ENCODE data around the gene RASA3. TPM values are rescaled to one million over a fixed set of nuclear protein-coding genes. Genes with fewer than 3 reads are reported as not detected.

RASA3 gene
- total and polyA plus RNA-seq, 11 donors: 4.8 to 24.2 (median 9.7) TPM

GRCh38 chr13:114064450-114065140 lies 67.8 kb downstream of the RASA3 start:
- peak in 2 of 4 donors; percentile 1 to 12 for ATAC-seq
- TF ChIP-seq POLR2A (IDR thresholded peaks at IDR 0.05): no peak
- TF ChIP-seq CTCF (IDR thresholded peaks at IDR 0.05): no peak
- H3K9me3 ChIP-seq: no peaks in the 10 kb centered on the region
- peak in 2 of 5 donors; percentile 36 to 64 for DNase-seq
- peak overlapping the region; percentile 76 to 99 (median 88) for H3K27ac ChIP-seq
- peaks cover 0 to 79% (median 52%) of the 10 kb centered on the region in 12 donors for H3K4me1 ChIP-seq
- peak overlapping the region in 11 of 12 donors; percentile 18 to 56 (median 42) for H3K4me3 ChIP-seq
- no peaks in the 10 kb centered on the region for H3K36me3 ChIP-seq
- WGBS, 4 donors: 32 to 45% (median 41%) methylated on average over 18 to 20 of the region's 20 CpGs
- intact Hi-C loops (cut with DNase I): loop anchor here in 6 of 10 donors (2.0 to 10.0 kb wide), 5 partner anchors 34 to 70 kb away; partner anchors contain the start of gene RASA3 (in 3 of the 6)
- no peaks in the 10 kb centered on the region for H3K27me3 ChIP-seq

- TF ChIP-seq CTCF (IDR thresholded peaks at IDR 0.05) (no peak), POLR2A (IDR thresholded peaks at IDR 0.05) (no peak)
- Histone ChIP-seq H3K27me3 (no peaks in the 10 kb centered on the region), H3K9me3 (no peaks in the 10 kb centered on the region), H3K36me3 (no peaks in the 10 kb centered on the region), H3K4me1 (peaks cover 0 to 83% (median 48%) of the 10 kb centered on the region in 12 donors), H3K27ac (peak overlapping the region; percentile 76 to 99 (median 88)), H3K4me3 (peak overlapping the region in 11 of 12 donors; percentile 18 to 56 (median 42))
- DNase-seq (peak in 4 of 5 donors; percentile 48 to 81 (median 71)), ATAC-seq (peak in 3 of 4 donors; percentile 10 to 31 (median 26))
- intact Hi-C loops (cut with DNase I): loop anchor here in 4 of 10 donors (2.0 to 10.0 kb wide), 4 partner anchors 35 to 71 kb away; partner anchors contain the start of gene RASA3 (in 2 of the 4)
- 56 to 63% (median 61%) methylated on average over 19 to 22 of the region's 22 CpGs for WGBS, 4 donors
Observed at GRCh38 chr13:114063545-114064449, 68.6 kb downstream of the RASA3 start.

GRCh38 chr13:114062754-114063153 lies 69.7 kb downstream of the RASA3 start:
- Histone ChIP-seq H3K27me3 (no peaks in the 10 kb centered on the region), H3K27ac (peak overlapping the region in 7 of 12 donors; percentile 6 to 99 (median 22)), H3K9me3 (no peaks in the 10 kb centered on the region), H3K36me3 (no peaks in the 10 kb centered on the region), H3K4me1 (peaks cover 0 to 83% (median 46%) of the 10 kb centered on the region in 12 donors), H3K4me3 (no peak overlapping the region)
- DNase-seq (peak in 2 of 5 donors; percentile 17 to 64), ATAC-seq (no peak)
- TF ChIP-seq POLR2A (IDR thresholded peaks at IDR 0.05) (no peak), CTCF (IDR thresholded peaks at IDR 0.05) (no peak)
- intact Hi-C loops (cut with DNase I): loop anchor here in 2 of 10 donors (5.0 to 10.0 kb wide), 2 partner anchors 70 to 72 kb away; partner anchors contain the start of gene RASA3 (in 2 of the 2)
- WGBS, 4 donors: 75 to 86% (median 82%) methylated on average over 16 of the region's 16 CpGs
